GM12872 (cell line): Measurements from ENCODE around the gene TMEM106C.

ENCODE experiments used
- CTCF ChIP-seq: IDR thresholded peaks from 3 replicates; pipeline ENCODE4 v1.5.1; 2011; ENCODE audit warnings: low read depth, mild to moderate bottlenecking, low read length, moderate library complexity; ENCODE audit not compliant: insufficient read depth

The TMEM106C gene

GRCh38 chr12:47977046-47977771 is 13.8 kb downstream of the TMEM106C start:
- no peak for TF ChIP-seq CTCF

GRCh38 chr12:47977772-47978597 is 14.6 kb downstream of the TMEM106C start:
- no peak for TF ChIP-seq CTCF

GRCh38 chr12:47978598-47978873 is 15.1 kb downstream of the TMEM106C start:
- TF ChIP-seq CTCF, result no peak

- TF ChIP-seq CTCF, result no peak
These were observed 15.8 kb downstream of the TMEM106C start for GRCh38 chr12:47979166-47979565.

- no peak for TF ChIP-seq CTCF
These were observed 16.3 kb downstream of the TMEM106C start for GRCh38 chr12:47979686-47980085.

- TF ChIP-seq CTCF, result no peak
These were observed 16.8 kb downstream of the TMEM106C start for GRCh38 chr12:47980197-47980596.

GRCh38 chr12:47980779-47981495 is 17.5 kb downstream of the TMEM106C start:
- TF ChIP-seq CTCF, result no peak
